HepG2 (cell line): Measurements from ENCODE around the gene CDH2. TPM values are rescaled to one million over a fixed set of nuclear protein-coding genes. Genes with fewer than 3 reads are reported as not detected.

Experiments
- ATAC-seq: fragments of 200-7000 bp; cut with Tn5 transposase; 3 replicates; pipeline ENCODE4 v1.9.1; 2020; ENCODE audit warnings: mild to moderate bottlenecking, moderate library complexity
- BruUV-seq: library from RNA; stranded (reverse); fragments of 400-500 nt; replicated peaks from 2 replicates; lab custom pipeline; 2021; lab: Mats Ljungman, UMichigan
- CTCF ChIA-PET: fragments of 300-600 bp; formaldehyde crosslinking; extraction: SDS; loops from one replicate; lab custom pipeline; 2021; ENCODE audit warnings: low total read pairs, inconsistent platforms, low intra/inter-chr PET ratio; lab: Yijun Ruan, JAX
- POLR2A ChIA-PET: fragments of 350-600 bp; sonication (Branson Sonifier 250); formaldehyde crosslinking; loops from one replicate; lab custom pipeline; 2020; ENCODE audit warnings: antibody characterized with exemption, inconsistent platforms; lab: Yijun Ruan, JAX
- DNase-seq: peaks from one replicate; pipeline ENCODE4 v3.0.0-alpha.2; 2015; ENCODE audit warnings: low spot score
- FAIRE-seq: peaks from 3 replicates; lab custom pipeline; 2011; peaks lifted over from hg19 to GRCh38; lab: Jason Lieb, UNC
- H2AFZ ChIP-seq: one replicate; pipeline ENCODE4 v1.6.1; 2011; ENCODE audit warnings: low read length, inconsistent platforms
- H3K27ac ChIP-seq: fragments of 300-600 bp; 3 replicates; pipeline ENCODE4 v1.8.0; 2011; ENCODE audit warnings: mixed run types, mild to moderate bottlenecking, mixed read lengths, low read length, inconsistent platforms; ENCODE audit not compliant: insufficient read depth; ENCODE audit errors: extremely low read length
- H3K27me3 ChIP-seq, 2 experiments: fragments of 200-600 bp in 1 of 2; 2 replicates in 1 of 2; 3 replicates in 1 of 2; pipeline versions ENCODE4 v1.6.0 to v1.8.0; 2011; ENCODE audit warnings: low read length in 2 of 2, mild to moderate bottlenecking in 2 of 2, moderate library complexity in 2 of 2, inconsistent platforms in 1 of 2; ENCODE audit not compliant: insufficient read depth in 2 of 2, control insufficient read depth in 1 of 2
- H3K36me3 ChIP-seq, 2 experiments: fragments of 200-600 bp in 1 of 2; replicated peaks in 1 of 2; 2 replicates in 1 of 2; 3 replicates in 1 of 2; pipeline versions ENCODE4 v1.5.1 to v1.8.0; 2011; ENCODE audit warnings: low read length in 2 of 2, inconsistent platforms in 1 of 2; ENCODE audit not compliant: insufficient read depth in 2 of 2, control insufficient read depth in 1 of 2
- H3K4me1 ChIP-seq: 2 replicates; pipeline ENCODE4 v1.5.1; 2012; ENCODE audit warnings: low read length, inconsistent platforms; ENCODE audit not compliant: insufficient read depth
- H3K4me2 ChIP-seq: 2 replicates; pipeline ENCODE4 v1.6.0; 2011; ENCODE audit warnings: low read depth, low read length, inconsistent platforms
- H3K4me3 ChIP-seq, 3 experiments: fragments of 200-600 bp in 1 of 3; sonication (generic), shearing (Covaris generic) in 1 of 3; replicated peaks in 1 of 3; 2 replicates each; pipeline ENCODE4 v1.5.1; 2011 to 2016; ENCODE audit warnings: low read length in 3 of 3, inconsistent platforms in 2 of 3, low read depth in 2 of 3, mild to moderate bottlenecking in 2 of 3, control low read depth in 1 of 3, mixed read lengths in 1 of 3; ENCODE audit not compliant: insufficient read depth in 1 of 3
- H3K79me2 ChIP-seq: one replicate; pipeline ENCODE4 v1.6.1; 2011; ENCODE audit warnings: low read length, inconsistent platforms; ENCODE audit not compliant: insufficient read depth
- H3K9ac ChIP-seq: 2 replicates; pipeline ENCODE4 v1.6.0; 2011; ENCODE audit warnings: mild to moderate bottlenecking, low read depth, low read length, inconsistent platforms; ENCODE audit not compliant: insufficient read depth
- H3K9me3 ChIP-seq: 2 replicates; pipeline ENCODE4 v1.5.1; 2012; ENCODE audit warnings: mild to moderate bottlenecking, low read length
- H4K20me1 ChIP-seq: 2 replicates; pipeline ENCODE4 v1.6.0; 2011; ENCODE audit warnings: inconsistent platforms, mild to moderate bottlenecking, low read length, moderate library complexity; ENCODE audit not compliant: insufficient read depth
- ARHGAP35 ChIP-seq: sonication (generic); formaldehyde crosslinking; IDR thresholded peaks from 2 replicates; pipeline ENCODE4 v1.9.0; 2022; ENCODE audit warnings: mild to moderate bottlenecking, inconsistent platforms, moderate library complexity, missing genetic modification reagents, borderline replicate concordance
- KAT8 ChIP-seq: IDR thresholded peaks from 2 replicates; pipeline ENCODE4 v1.6.1; 2016; ENCODE audit warnings: missing genetic modification reagents, missing compliant biosample characterization
- MED13 ChIP-seq: sonication (generic); formaldehyde crosslinking; IDR thresholded peaks from 2 replicates; pipeline ENCODE4 v1.5.0; 2020; ENCODE audit warnings: missing genetic modification reagents
- MYC ChIP-seq: sonication (generic); formaldehyde crosslinking; IDR thresholded peaks from 2 replicates; pipeline ENCODE4 v1.9.0; 2021; ENCODE audit warnings: missing genetic modification reagents, borderline replicate concordance
- PRPF4 ChIP-seq: fragments of 200-400 bp; formaldehyde crosslinking; IDR thresholded peaks from 2 replicates; pipeline ENCODE4 v1.6.1; 2016; ENCODE audit warnings: low read length, low read depth; ENCODE audit not compliant: poor library complexity, severe bottlenecking
- RAD21 ChIP-seq: fragments of 450-650 bp; formaldehyde crosslinking; IDR thresholded peaks from 2 replicates; pipeline ENCODE4 v1.5.0; 2020; ENCODE audit warnings: mild to moderate bottlenecking
- RAD51 ChIP-seq: fragments of 450-650 bp; IDR thresholded peaks from 2 replicates; pipeline ENCODE4 v1.6.1; 2016; ENCODE audit warnings: borderline replicate concordance
- RBM22 ChIP-seq: fragments of 200-400 bp; formaldehyde crosslinking; optimal IDR thresholded peaks from 2 replicates; pipeline ENCODE3; 2017; ENCODE audit warnings: mild to moderate bottlenecking, low read length, moderate library complexity
- SRF ChIP-seq: IDR thresholded peaks from 2 replicates; pipeline ENCODE4 v1.6.1; 2011; ENCODE audit warnings: mild to moderate bottlenecking, low read depth, low read length, moderate library complexity
- ZNF510 ChIP-seq: sonication (generic); formaldehyde crosslinking; IDR thresholded peaks from 2 replicates; pipeline ENCODE4 v1.4.0; 2020; ENCODE audit warnings: low read depth, mild to moderate bottlenecking, missing genetic modification reagents
- ZNF572 ChIP-seq: sonication (generic); formaldehyde crosslinking; IDR thresholded peaks from 2 replicates; pipeline ENCODE4 v1.5.1; 2020; ENCODE audit warnings: mild to moderate bottlenecking, missing genetic modification reagents
- ZNF75D ChIP-seq: sonication (generic); formaldehyde crosslinking; IDR thresholded peaks from 2 replicates; pipeline ENCODE4 v1.8.1; 2023; ENCODE audit warnings: missing genetic modification reagents, mild to moderate bottlenecking, borderline replicate concordance
- WGBS: methylation state at CpG from one replicate; pipeline ENCODE4 v1.1.6; 2017; ENCODE audit warnings: low lambda C conversion rate; 5-methylcytosine and 5-hydroxymethylcytosine counted together
- in situ Hi-C: cut with HindIII; loops from 2 replicates; pipeline ENCODE4 v1.10.0; 2017; ENCODE audit warnings: low pct_unique_long_range_greater_than_20kb; ENCODE audit not compliant: extremely low pct_ligation_motif_present
- intact Hi-C: fragments of 100-400 bp; cut with micrococcal nuclease; formaldehyde crosslinking; loops from one replicate; pipeline ENCODE4 v1.10.0; 2022; ENCODE audit not compliant: unreplicated experiment
- polyA plus RNA-seq, 8 experiments: library from polyadenylated mRNA; depleted of rRNA in 3 of 8; stranded (reverse) in 7 of 8; unstranded in 1 of 8; fragments of >200 nt; fragmentation: Illumina TruSeq in 4 of 8; extraction: Trizol in 4 of 8; gene quantifications; 2 replicates each; pipeline versions ENCODE4 v1.2.1 to v1.2.3, GENCODE V29; 2011 to 2016; ENCODE audit warnings: low read depth in 4 of 8, missing spikeins in 1 of 8, mixed read lengths in 1 of 8; ENCODE audit not compliant: insufficient read depth in 1 of 8
- total RNA-seq, 5 experiments: library from RNA; depleted of rRNA; stranded (reverse); fragments of >200 nt; fragmentation: Illumina TruSeq; extraction: Trizol; gene quantifications; 2 replicates each; pipeline ENCODE4 v1.2.3, GENCODE V29; 2016; ENCODE audit warnings: low read depth in 1 of 5
- TF ChIP-seq, protein P1 (sequence below): sonication (generic); formaldehyde crosslinking; IDR thresholded peaks from 2 replicates; pipeline ENCODE4 v1.9.0; 2021; ENCODE audit warnings: missing genetic modification reagents, mild to moderate bottlenecking, borderline replicate concordance
- TF ChIP-seq, protein P2 (sequence below): sonication (generic); formaldehyde crosslinking; conservative IDR thresholded peaks from 2 replicates; pipeline ENCODE4 v1.4.0; 2020; ENCODE audit warnings: missing genetic modification reagents

The CDH2 gene
- total and polyA plus RNA-seq, 2 of the 13 experiments (the other 11 are each of a cell fraction or from before 2014, with no cell fraction given) = 18.6 to 36.1 TPM

DNA sequence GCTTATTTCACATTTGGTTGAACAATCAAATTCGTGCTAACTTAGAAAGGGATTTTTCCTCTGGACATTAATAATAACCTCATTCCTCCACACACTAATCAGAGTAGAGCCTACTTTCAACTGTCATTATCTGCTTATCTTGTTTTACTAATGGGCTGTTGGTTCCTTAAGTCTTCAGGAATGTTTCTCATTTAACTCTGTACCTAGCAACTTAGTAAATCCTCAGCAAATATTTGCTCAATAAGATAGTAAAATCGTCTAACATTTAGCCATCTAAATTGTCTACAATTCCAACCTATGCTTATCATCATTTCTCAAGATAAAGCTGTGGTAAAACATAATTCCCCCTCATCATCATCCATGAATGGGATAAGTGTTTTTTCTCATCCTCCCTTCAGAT lies 98.1 kb downstream of the CDH2 start (continued):
- TF ChIP-seq ARHGAP35 (CRISPR knock-in tag) = no peak
- no peak for TF ChIP-seq KAT8 (CRISPR knock-in tag)

DNA sequence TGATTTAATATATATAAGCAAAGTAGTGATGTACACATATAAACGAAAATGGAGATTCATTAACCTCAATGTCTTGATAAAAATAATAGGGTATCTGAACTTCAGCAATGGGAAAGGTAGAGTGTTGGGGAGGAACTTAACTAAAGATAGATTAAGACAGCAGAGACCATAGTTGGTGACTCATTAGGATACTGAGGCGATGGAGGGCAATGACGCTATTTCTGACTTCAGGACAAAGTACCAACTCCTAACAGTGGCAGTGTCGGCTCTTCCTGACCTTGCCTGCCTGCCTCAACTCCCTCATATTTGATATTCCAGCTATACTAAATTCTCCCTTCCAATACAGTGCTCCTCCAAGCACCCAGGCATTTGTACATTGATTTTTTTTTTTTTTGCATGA lies 98.6 kb downstream of the CDH2 start:
- intact Hi-C loops = no loop called here
- no peak for DNase-seq
- Histone ChIP-seq H3K4me1 (peaks cover 60% of the 10 kb centered on the region), H2AFZ (no peak overlapping the region), H3K4me3 (no peak overlapping the region), H4K20me1 (no peaks in the 10 kb centered on the region), H3K27ac (no peak overlapping the region), H3K9ac (no peak overlapping the region), H3K36me3 (no peaks in the 10 kb centered on the region; a peak in 1 of 5 replicates), H3K79me2 (peaks cover 4% of the 10 kb centered on the region), H3K9me3 (no peaks in the 10 kb centered on the region), H3K4me2 (no peak overlapping the region), H3K27me3 (no peaks in the 10 kb centered on the region)
- no TSS peak for BruUV-seq
- ChIA-PET CTCF (no interaction called here), POLR2A (no interaction called here)
- TF ChIP-seq, protein P1, sequence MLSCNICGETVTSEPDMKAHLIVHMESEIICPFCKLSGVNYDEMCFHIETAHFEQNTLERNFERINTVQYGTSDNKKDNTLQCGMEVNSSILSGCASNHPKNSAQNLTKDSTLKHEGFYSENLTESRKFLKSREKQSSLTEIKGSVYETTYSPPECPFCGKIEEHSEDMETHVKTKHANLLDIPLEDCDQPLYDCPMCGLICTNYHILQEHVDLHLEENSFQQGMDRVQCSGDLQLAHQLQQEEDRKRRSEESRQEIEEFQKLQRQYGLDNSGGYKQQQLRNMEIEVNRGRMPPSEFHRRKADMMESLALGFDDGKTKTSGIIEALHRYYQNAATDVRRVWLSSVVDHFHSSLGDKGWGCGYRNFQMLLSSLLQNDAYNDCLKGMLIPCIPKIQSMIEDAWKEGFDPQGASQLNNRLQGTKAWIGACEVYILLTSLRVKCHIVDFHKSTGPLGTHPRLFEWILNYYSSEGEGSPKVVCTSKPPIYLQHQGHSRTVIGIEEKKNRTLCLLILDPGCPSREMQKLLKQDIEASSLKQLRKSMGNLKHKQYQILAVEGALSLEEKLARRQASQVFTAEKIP (CRISPR knock-in tag) = no peak
- no peak for TF ChIP-seq MED13
- no peak for TF ChIP-seq MYC (CRISPR knock-in tag)
- TF ChIP-seq RBM22 = no peak
- no peak for TF ChIP-seq PRPF4
- TF ChIP-seq RAD51 = no peak
- TF ChIP-seq SRF = no peak
- TF ChIP-seq ZNF510 (CRISPR knock-in tag) = no peak
- TF ChIP-seq ZNF572 = no peak
- TF ChIP-seq RAD21 (CRISPR knock-in tag) = no peak
- TF ChIP-seq, protein P2, sequence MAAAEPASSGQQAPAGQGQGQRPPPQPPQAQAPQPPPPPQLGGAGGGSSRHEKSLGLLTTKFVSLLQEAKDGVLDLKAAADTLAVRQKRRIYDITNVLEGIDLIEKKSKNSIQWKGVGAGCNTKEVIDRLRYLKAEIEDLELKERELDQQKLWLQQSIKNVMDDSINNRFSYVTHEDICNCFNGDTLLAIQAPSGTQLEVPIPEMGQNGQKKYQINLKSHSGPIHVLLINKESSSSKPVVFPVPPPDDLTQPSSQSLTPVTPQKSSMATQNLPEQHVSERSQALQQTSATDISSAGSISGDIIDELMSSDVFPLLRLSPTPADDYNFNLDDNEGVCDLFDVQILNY = no peak
- TF ChIP-seq ZNF75D (CRISPR knock-in tag) = no peak
- WGBS = 92% methylated on average over 4 of the region's 4 CpGs
- in situ Hi-C loops = no loop called here
- ATAC-seq = no peak
- FAIRE-seq = no peak
